GM18520 (cell line): ENCODE measurements around the gene ZBTB16.

ENCODE experiments used
- ATAC-seq: cut with Tn5 transposase; IDR thresholded peaks from one replicate; pipeline ENCODE4 v1.9.1; 2021; ENCODE audit not compliant: unreplicated experiment

Gene ZBTB16

DNA sequence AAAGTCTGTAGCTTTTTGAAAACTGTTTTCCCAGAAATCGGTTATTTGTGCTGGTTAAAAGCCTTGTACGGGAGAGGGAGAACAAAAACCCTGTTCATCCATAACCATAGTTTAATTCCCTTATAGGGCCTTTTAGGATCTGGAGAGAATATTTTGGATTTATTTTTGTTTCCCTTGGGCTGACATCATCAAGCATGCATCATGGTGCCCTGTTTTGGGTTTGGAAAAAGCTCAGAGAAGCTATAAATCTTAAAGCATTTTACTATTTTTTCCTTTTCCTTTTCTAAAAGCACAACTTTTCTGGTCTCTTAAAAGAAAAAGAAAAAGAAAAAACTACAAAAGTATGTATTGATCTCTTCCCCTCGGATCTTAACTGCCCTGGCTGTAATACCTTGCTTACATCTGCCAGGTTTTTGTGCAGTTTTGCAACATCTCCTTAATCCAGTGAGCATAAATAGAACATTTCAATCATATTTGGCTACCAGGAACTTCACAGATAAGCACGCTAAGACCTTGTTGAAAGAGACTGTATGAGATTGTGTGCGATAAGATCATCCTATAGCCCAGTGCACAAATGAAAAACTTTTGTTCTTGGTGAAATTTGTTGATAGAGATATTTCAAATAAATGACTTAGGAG is 88.0 kb downstream of the ZBTB16 start:
- ATAC-seq, result no peak

DNA sequence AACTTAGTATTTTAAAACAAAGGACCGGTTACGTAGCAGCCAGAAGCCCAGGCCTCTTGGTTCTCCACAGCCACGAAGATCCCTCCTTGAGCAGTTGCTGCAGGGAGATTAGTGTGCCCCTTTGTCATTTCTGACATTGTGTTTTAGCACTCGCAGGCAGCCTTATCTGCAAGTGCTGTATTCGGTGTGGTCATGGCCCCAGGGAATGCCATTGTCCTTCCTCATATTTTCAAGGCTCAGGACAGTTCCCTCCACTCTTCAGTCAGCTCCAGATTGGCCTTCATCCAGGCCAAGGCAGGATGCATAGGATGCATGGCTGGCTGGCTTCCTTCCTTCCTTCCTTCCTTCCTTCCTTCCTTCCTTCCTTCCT is 88.5 kb downstream of the ZBTB16 start:
- ATAC-seq, result no peak

DNA sequence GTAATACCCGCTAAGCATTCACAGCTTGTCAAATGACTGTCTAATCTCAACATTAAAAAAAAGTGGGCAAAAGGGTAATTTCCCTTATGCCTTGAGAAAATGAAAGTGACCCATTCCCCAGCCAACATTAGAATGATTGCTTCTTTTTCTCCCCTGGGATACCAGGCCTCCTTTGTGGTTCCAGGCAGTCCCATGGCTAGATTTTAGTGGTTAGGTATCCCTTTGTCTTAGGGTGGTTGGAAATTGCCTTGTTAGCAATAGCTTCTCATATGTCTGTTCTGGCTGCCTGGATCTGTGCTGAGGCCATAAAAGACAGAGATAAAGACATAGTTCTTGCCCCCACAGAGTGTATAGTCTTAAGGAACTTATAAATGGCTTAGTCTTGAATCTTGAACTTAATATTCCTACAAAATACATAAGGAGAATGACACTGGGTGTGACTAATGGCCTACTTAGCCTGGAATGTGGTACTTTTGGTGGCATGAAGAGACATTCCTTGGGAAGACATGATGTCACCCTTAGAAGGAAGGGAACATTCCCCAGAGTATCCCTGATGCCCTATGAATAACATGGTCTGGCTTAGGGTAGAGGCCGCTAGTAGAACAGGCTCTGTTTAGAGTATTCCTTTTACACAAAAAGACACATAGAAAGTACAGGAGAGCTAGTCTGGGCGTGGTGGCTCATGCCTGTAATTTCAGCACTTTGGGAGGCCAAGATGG is 90.3 kb downstream of the ZBTB16 start:
- no peak for ATAC-seq

DNA sequence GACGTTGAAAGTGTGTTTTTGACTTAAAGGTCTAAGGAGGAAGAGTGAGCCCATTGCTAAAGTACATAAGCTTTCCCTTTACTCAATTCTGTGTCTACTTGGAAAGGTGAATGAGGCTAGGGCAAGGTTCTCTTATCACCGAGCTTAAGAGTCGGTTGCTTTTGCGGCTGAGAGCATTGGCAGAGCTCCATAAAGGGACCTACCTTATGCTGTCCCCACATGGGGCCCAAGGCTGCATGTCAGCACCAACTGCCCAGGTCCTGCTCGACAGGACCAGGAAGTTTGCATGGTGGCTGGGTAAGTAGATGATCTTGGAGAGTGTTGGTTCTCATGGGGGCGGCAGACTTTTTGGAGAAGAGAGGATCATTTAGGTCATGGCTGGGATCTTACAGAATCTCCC is 91.2 kb downstream of the ZBTB16 start:
- no peak for ATAC-seq

DNA sequence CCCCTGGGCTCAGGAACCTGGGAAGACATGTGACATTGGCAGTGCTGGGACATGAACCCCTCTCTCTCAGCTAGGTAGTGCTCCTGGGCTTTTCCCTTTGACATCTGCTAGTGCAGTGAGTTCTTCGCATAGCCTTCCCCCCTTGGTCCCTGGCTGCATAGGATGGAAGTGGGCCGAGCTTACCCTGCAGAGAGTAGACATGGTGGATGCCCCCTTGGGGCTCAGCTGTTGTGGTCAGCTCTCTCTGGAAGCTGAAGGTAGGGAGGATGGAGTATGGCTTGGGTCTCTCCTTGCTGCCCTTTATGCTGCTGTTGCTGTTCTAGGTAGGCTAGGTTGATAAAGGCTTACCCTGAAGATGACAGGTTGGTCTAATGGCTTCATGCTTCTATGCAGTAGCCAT is 92.1 kb downstream of the ZBTB16 start:
- no peak for ATAC-seq

DNA sequence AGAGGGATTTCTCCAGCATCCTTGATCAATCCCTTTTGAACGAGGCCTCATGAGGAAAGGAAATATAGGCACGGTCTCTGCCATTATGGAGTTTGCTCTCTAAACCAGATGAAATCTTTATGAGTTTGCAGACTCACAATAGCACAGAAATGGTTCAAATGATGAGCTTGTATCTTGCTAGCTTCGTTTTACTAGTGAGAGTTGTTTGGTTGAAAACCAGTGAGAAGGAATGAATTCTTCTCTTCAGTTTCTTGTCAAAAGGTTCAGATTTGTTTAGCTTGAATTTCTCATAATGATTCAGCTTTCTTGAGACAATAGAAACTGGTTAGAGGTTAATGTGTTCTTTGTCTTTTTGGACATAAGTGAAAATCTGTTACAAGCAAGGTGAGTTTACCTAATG is 92.7 kb downstream of the ZBTB16 start:
- ATAC-seq, result no peak

DNA sequence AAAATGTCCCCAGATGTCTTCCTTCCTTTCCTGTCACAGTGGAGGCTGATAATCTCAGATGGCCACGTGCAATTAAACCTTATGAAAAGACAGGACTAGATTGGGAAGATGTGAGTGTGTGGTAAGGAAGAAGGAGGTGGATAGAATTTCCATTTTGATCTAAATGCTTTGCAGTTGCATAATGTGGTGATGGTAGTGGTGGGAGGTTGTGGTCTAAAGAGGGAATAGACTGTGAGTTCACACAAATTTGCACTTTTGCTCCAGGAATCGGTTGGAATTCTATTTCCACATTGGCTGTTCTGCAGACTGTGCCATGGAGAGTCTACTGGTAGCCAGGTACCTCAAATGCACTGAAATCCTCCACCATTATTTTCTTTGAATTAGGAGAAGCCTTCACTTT is 93.3 kb downstream of the ZBTB16 start:
- no peak for ATAC-seq

DNA sequence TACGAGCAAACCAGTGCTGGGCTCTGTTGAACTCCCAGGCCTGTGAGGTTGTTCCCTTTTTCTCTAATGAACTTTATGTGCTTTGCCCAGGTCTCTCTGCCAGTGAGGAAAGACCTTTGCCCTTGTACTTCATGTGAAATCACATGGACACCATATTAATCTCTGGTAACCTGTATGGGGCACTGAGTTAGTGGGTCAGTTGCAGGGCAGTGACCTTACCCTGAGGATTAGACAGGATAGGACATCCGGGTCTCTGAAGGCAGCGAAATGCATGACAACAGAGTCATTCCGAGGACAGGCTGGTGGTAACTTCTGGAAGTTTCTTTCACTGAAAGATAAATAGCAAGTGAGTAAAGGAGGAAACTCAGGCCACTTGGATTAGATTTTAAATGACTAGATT is 93.7 kb downstream of the ZBTB16 start:
- ATAC-seq, result no peak

DNA sequence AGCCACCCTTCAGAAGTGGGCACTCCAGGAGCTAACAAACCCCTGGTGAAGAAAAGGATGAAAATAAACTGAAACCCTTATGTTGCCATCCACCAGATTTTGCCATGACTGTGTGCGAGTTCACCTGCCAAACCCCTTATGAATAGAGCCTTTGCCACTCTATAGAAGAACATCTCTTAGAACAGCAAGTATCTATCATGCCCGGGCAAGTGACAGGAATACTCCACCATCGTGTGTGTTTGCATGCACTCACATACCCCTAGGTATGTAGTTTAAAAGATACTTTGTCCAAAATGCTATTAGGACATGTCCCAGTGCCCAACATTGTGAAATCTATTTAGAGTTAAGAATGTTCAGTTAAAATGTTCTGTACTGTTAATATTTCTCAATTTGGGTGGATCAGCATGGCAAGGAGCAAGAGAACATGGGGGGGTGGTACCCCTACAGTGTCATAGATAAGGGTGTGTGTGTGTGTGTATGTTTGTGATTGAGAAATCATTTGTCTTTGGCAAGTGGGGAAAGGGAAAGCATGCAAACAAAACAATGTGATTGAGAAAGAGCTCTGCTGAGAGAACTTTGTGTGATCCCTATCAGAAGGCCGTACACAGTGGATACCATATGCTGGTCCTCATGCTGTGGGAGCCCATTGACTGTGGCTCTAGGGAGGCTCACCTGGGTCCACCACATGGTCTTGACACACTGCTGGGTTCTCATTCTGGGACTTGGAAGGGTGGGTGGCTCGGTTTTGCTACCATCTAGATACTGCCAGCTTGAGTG is 94.9 kb downstream of the ZBTB16 start:
- ATAC-seq, result no peak

DNA sequence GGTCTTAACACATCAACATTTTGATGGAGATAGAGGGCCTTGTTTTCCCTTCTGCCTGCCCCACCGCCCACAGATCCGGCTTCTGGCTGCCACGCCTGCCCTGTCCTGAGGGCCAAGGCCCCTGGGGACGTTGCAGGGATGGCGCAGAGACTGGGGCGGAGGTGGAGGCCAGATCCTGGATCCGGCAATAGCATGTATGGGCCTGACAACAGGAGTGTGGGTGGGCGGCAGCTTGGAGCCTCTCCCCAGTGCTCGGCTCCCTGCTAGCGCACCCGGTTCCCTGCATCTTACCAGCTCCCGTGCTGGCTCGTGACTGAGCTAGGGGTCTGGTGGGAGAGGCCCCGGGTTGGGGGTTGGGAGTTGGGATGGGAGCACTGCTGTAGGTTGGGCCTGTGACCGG is 95.6 kb downstream of the ZBTB16 start:
- no peak for ATAC-seq

DNA sequence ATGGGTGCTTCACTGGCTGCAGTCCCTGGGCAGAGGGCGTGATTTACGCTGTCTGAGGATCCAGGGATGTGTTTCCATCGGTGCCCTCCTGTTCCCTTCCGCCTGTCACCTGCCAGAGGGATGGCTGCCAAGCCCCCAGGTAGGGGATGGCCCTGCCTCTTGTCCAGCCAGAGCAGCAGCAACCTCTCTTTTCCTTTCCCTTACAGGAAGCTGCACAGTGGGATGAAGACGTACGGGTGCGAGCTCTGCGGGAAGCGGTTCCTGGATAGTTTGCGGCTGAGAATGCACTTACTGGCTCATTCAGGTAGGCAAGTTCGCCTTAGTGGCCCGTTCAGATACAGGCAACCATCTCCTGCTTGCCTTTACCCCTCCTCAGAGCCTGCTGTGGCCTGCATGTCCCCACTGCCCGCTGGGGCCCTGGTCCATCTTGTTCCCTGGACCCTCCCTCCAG is 96.6 kb downstream of the ZBTB16 start:
- no peak for ATAC-seq

DNA sequence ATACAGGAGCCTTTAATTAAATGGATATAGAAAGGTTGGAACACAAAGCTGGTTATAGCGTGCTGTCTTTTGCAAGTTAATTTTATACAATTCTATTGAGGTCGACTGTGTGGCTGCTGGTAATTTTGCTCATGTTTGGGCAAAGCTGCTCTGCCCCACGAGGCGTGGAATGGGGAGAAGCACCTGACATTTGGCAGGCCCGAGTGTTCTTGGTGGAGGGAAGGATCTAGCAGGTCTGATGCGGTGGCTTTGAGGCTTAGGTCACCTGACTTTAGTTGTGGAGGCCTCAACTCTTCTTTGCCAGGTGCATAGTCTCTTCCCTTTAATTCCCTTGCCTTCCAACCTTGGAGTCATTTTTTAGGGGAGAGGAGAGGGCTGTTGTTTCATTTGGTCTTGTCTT is 97.3 kb downstream of the ZBTB16 start:
- ATAC-seq, result no peak

DNA sequence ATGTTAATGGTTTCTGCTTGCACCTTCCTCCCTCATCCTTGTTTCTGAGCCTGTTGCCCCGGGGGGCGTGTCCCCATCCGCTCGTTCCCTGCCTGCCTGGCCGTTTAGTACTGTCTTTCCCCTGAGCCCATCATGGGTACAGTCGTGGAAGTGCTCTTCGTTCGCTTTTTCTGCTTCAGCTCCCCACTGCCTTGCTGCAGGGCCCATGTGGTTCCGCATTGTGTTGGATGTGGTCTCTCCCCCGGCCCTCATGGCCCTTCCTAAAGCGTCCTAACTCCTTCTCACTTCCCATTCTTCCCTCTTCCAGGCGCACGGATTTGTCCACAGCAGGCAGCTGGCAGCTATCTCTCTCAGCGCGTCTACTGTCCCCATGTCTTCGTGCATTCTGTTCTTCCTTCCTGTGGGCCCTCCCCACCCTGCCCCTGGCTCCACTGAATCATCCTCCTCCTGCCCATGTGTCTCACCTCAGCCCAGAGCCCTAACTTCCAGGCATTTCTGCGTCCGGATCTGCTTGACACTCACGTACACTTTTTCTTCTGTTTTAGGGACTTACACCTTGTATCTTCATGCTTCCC is 98.1 kb downstream of the ZBTB16 start:
- no peak for ATAC-seq

DNA sequence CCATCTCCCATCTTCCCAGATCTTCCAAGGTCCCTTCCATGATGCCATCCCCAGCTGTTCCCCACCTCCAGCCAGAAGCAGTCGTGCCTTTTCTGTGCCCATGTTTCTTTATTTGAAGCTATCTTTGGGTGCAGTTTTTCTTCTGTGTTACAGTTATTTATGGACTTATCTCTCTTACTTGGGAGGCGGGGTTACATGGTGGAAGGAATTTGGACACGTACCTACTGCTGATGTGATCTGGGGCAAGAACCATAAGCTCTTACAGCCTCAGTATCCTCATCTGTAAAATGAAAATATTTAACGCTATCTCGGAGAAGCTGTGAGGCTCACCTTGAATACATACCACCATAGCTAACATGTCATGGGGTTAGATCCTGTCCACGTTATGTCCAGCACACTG is 98.9 kb downstream of the ZBTB16 start:
- no peak for ATAC-seq

DNA sequence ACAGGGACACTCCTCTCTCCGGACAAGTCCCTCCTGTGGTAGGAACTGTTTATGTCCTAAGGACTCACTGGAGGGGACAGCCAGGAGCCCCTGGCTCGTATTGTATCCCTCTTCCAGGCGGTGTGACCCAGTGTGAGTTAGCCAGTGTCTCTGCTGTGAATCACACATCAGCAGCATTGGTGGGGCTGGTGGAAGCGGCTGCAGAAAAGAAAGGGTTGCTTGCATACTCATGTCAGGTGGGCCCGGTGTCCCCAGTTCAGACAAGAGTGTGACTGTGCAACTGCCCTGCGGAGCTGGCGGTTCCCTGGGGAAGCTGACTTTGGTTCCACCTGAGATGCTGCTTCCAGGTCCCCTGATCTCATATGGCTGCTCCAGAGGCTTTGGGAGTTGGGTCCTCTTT is 99.4 kb downstream of the ZBTB16 start:
- ATAC-seq, result no peak

DNA sequence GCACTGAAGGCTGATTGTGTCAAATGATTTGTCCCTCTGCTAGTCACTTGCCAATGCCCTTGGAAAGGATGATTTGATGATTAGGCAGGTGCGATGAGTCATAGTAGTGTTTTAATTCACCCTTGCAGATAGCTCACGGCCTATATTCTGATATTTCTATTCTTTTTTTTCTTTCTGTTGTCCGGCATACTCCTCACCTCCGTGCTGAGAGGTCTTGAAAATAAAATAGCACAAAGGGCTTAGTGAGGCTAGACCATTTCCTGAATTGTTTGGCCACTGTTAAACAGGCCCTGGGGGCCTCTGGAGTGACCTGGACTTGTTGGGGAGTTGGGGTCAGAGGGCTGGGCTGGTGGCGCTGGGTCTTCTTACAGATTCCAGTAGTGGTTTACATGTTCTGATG is 99.8 kb downstream of the ZBTB16 start:
- ATAC-seq, result no peak

DNA sequence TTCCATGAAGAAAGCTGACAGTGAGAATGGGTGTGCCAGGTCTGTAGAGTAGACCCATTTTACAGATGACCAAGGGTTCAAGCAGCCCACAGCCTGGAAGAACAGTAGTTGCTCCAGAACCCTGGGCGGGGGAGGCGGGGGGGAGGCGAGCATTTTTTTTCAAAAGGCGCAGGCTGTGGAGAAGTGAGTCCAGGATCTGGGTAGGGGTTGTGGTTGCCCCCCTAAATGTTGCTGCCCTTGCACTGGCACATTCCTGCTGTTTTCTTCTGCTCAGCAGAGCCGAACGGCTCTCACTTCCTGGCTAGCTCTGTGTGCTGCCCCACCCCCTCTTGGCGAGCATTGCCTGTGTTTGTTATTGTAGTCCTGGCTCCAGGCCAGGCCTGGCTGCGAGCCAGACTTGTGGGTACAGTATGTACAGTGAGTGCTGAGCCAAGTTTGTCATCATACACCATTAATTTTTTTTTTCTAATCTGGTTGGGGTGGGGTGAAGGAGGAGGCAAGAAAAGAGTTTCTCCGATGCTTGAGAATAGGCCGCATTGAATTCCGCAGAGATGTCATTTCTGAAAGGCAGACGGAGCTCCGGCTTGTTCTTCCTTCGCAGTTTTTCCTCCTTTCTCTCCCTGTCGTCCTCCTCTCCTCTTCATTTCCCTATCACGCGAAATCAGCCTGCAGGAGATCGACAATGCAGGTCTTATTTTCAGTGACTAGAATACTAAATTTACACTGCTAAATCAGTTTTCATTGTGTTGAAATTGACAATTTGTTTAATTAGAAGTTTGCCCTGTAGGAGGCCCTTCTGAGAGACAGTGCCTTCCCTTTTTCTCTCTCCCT is 100.5 kb downstream of the ZBTB16 start:
- no peak for ATAC-seq

DNA sequence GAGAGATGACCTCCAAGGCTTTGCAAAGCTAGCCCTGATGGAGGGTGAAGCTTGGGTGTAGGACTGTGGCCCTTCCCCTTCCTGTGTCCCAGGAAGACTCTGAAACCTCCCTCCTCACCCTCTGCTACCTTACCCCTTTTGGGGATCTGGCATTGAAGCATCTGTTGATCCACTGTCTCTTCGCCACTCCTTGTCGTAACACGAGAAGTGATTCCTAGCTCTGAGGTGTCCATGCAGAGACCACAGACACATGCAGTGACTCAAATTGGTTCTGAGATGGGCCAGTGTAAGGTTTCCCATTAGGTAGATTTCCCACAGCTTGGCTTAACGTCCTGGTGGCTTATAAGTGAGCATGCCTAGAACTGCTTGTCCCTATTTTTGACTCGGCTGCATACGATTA is 101.4 kb downstream of the ZBTB16 start:
- ATAC-seq, result no peak

DNA sequence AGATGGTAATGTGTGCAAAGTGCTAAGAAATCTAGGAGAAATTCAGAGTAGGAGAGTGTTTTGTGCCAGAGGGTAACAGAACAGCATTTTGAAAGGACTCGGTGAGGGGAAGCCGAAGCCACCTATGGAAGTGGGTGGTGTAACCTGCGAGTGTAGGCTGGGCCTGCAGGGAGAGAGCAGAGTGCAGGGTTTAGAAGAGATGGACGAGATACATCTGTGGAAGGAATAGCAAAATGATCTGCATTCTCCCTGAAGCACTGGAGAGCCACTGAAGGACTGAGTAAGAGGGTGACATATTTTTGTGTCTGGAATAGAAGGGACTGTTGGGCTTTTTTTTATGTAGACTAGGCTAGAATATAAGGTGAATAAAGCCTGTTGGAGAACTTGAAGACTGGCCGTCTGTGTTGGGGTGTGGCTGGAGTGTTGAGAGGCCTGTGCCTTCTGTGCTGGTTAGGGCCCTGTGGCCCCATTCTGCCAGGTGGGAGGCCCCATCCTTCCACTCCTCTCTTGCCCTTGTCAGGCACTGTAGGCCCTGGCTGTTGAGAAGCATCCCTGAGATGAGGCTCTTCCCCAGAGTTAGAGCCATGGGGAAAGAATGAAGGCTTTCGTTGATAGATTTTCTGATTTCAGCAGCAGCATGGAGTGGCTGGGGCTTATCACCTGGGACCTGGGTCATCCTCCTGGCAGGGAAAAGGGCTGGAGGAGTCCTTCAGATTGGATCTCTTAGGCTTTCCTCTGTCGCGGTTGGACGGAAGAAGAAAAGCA is 102.2 kb downstream of the ZBTB16 start:
- ATAC-seq, result no peak

DNA sequence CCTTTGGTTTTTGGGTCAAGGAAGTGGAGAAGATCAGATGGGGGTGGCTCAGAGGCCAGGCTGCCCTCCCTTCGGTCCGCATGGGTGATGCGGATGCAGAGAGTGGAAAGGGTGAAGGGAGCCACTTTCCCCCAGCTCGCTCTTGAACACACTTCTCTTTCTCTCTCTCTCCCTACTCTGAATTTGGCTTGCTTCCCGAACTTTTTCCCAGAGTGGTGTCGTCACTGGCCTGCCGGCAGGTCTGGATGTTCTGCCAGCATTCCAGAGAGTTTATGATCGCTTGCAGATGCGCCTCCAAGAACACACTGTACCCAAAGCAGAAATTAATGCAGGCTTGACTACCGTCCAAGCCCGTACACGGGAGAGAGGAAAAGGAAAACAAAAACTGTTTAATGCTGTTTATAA is 103.2 kb downstream of the ZBTB16 start:
- no peak for ATAC-seq
